H1 (cell line): ENCODE results near the gene MRPL16. TPM values are rescaled to one million over a fixed set of nuclear protein-coding genes. Genes with fewer than 3 reads are reported as not detected.

Experiments
- CTCF ChIA-PET: fragments of 300-600 bp; sonication (Branson Sonifier 250); formaldehyde crosslinking; loops from one replicate; lab custom pipeline; 2021; ENCODE audit not compliant: partially characterized antibody; lab: Charles Lee
- POLR2A ChIA-PET: fragments of 300-600 bp; sonication (Branson Sonifier 250); formaldehyde crosslinking; loops from one replicate; lab custom pipeline; 2021; ENCODE audit warnings: inconsistent platforms; ENCODE audit not compliant: partially characterized antibody; lab: Charles Lee
- DNase-seq, 2 experiments: peaks; one replicate each; pipeline versions ENCODE4 v3.0.0 to v3.0.0-alpha.2; 2010 to 2022; ENCODE audit warnings: low spot score in 2 of 2, low read depth in 1 of 2, mixed read lengths in 1 of 2
- FAIRE-seq: peaks from 2 replicates; lab custom pipeline; 2011; peaks lifted over from hg19 to GRCh38; lab: Jason Lieb, UNC
- H2AFZ ChIP-seq: 2 replicates; pipeline ENCODE4 v1.8.1; 2012; ENCODE audit warnings: low read length, inconsistent platforms
- H2AK5ac ChIP-seq: 2 replicates; pipeline ENCODE4 v1.6.1; 2013; ENCODE audit warnings: low read depth, low read length
- H2BK120ac ChIP-seq: replicated peaks from 2 replicates; pipeline ENCODE3; 2013; ENCODE audit warnings: low read depth, low read length, inconsistent platforms
- H2BK12ac ChIP-seq: 2 replicates; pipeline ENCODE4 v1.6.1; 2013; ENCODE audit warnings: low read depth, low read length
- H2BK15ac ChIP-seq: 2 replicates; pipeline ENCODE4 v1.6.1; 2013; ENCODE audit warnings: low read length
- H2BK20ac ChIP-seq: 2 replicates; pipeline ENCODE4 v1.6.1; 2013; ENCODE audit warnings: low read length
- H2BK5ac ChIP-seq: 2 replicates; pipeline ENCODE4 v1.6.1; 2013; ENCODE audit warnings: low read depth, low read length
- H3K14ac ChIP-seq: 2 replicates; pipeline ENCODE4 v1.6.1; 2013; ENCODE audit warnings: inconsistent platforms; ENCODE audit not compliant: insufficient read length
- H3K18ac ChIP-seq: 2 replicates; pipeline ENCODE4 v1.6.1; 2013; ENCODE audit warnings: low read length; ENCODE audit errors: extremely low read depth
- H3K23ac ChIP-seq: 2 replicates; pipeline ENCODE4 v1.6.1; 2013; ENCODE audit warnings: inconsistent platforms; ENCODE audit not compliant: insufficient read length
- H3K23me2 ChIP-seq: 2 replicates; pipeline ENCODE4 v1.6.1; 2013; ENCODE audit warnings: low read depth, low read length
- H3K27ac ChIP-seq: 2 replicates; pipeline ENCODE4 v1.6.1; 2011; ENCODE audit warnings: low read depth, low read length, inconsistent platforms
- H3K27me3 ChIP-seq, 4 experiments: replicated peaks in 1 of 4; 1 replicate in 1 of 4; 2 replicates in 3 of 4; pipeline versions ENCODE4 v1.6.1 to v1.8.1; 2011 to 2013; ENCODE audit warnings: low read length in 3 of 4, mild to moderate bottlenecking in 3 of 4, inconsistent platforms in 2 of 4, mixed read lengths in 2 of 4, moderate library complexity in 1 of 4; ENCODE audit not compliant: control insufficient read depth in 3 of 4, insufficient read depth in 3 of 4; ENCODE audit errors: extremely low read depth in 1 of 4
- H3K36me3 ChIP-seq, 4 experiments: 2 replicates each; pipeline versions ENCODE4 v1.6.1 to v1.8.1; 2011 to 2013; ENCODE audit warnings: mild to moderate bottlenecking in 4 of 4, low read length in 3 of 4, moderate library complexity in 2 of 4, control low read depth in 1 of 4, inconsistent platforms in 1 of 4; ENCODE audit not compliant: insufficient read depth in 4 of 4, control insufficient read depth in 2 of 4
- H3K4ac ChIP-seq: replicated peaks from 2 replicates; pipeline ENCODE3; 2013; ENCODE audit warnings: low read length, low read depth, mixed read lengths, inconsistent platforms; ENCODE audit not compliant: insufficient read length
- H3K4me1 ChIP-seq, 4 experiments: replicated peaks in 1 of 4; 1 replicate in 1 of 4; 2 replicates in 3 of 4; pipeline versions ENCODE4 v1.6.1 to v1.8.1; 2011 to 2013; ENCODE audit warnings: low read length in 3 of 4, inconsistent platforms in 2 of 4, mixed read lengths in 1 of 4; ENCODE audit not compliant: insufficient read depth in 4 of 4, control insufficient read depth in 3 of 4
- H3K4me2 ChIP-seq, 2 experiments: 2 replicates each; pipeline versions ENCODE4 v1.6.1 to v1.8.1; 2011 to 2013; ENCODE audit warnings: low read depth in 2 of 2, low read length in 2 of 2, control low read depth in 1 of 2, inconsistent platforms in 1 of 2, mild to moderate bottlenecking in 1 of 2; ENCODE audit not compliant: insufficient read depth in 1 of 2
- H3K4me3 ChIP-seq, 4 experiments: fragments of 200-600, 300-600 bp in 1 of 4; sonication (generic), shearing (Covaris generic), sonication (Bioruptor Twin) in 1 of 4; 2 replicates each; pipeline versions ENCODE4 v1.5.1 to v1.8.1; 2011 to 2016; ENCODE audit warnings: low read length in 4 of 4, low read depth in 3 of 4, control low read depth in 2 of 4, inconsistent platforms in 2 of 4, mild to moderate bottlenecking in 2 of 4, mixed read lengths in 1 of 4, moderate library complexity in 1 of 4; ENCODE audit not compliant: insufficient read depth in 2 of 4; ENCODE audit errors: extremely low read depth in 1 of 4
- H3K56ac ChIP-seq: replicated peaks from 2 replicates; pipeline ENCODE3; 2013; ENCODE audit warnings: low read depth, mild to moderate bottlenecking, mixed read lengths, low read length, inconsistent platforms; ENCODE audit not compliant: insufficient read length
- H3K79me1 ChIP-seq: 2 replicates; pipeline ENCODE4 v1.6.1; 2013; ENCODE audit warnings: low read depth, low read length, control low read depth
- H3K79me2 ChIP-seq, 2 experiments: 2 replicates each; pipeline versions ENCODE4 v1.6.1 to v1.8.1; 2012 to 2013; ENCODE audit warnings: low read length in 2 of 2, mild to moderate bottlenecking in 2 of 2, inconsistent platforms in 1 of 2; ENCODE audit not compliant: insufficient read depth in 2 of 2, control insufficient read depth in 1 of 2
- H3K9ac ChIP-seq, 4 experiments: replicated peaks in 1 of 4; 1 replicate in 1 of 4; 2 replicates in 3 of 4; pipeline versions ENCODE4 v1.6.1 to v1.8.1; 2011 to 2013; ENCODE audit warnings: low read depth in 3 of 4, low read length in 3 of 4, control low read depth in 2 of 4, mild to moderate bottlenecking in 2 of 4, moderate library complexity in 2 of 4, inconsistent platforms in 1 of 4; ENCODE audit errors: extremely low read depth in 1 of 4
- H3K9me3 ChIP-seq, 2 experiments: 2 replicates each; pipeline versions ENCODE4 v1.6.1 to v1.8.1; 2012 to 2013; ENCODE audit warnings: mild to moderate bottlenecking in 2 of 2, moderate library complexity in 2 of 2, control low read depth in 1 of 2, inconsistent platforms in 1 of 2, low read depth in 1 of 2, low read length in 1 of 2, mixed read lengths in 1 of 2; ENCODE audit not compliant: insufficient read depth in 2 of 2
- H4K20me1 ChIP-seq, 2 experiments: replicated peaks in 1 of 2; 2 replicates each; pipeline versions ENCODE3 to v1.8.1; 2011 to 2013; ENCODE audit warnings: inconsistent platforms in 2 of 2, low read length in 2 of 2, mild to moderate bottlenecking in 1 of 2; ENCODE audit not compliant: insufficient read depth in 2 of 2, control insufficient read depth in 1 of 2
- H4K5ac ChIP-seq: 2 replicates; pipeline ENCODE4 v1.6.1; 2013; ENCODE audit warnings: low read length, low read depth, mixed read lengths, inconsistent platforms; ENCODE audit not compliant: insufficient read length
- H4K8ac ChIP-seq: 2 replicates; pipeline ENCODE4 v1.8.0; 2013; ENCODE audit warnings: mild to moderate bottlenecking, moderate library complexity, low read length, inconsistent platforms; ENCODE audit not compliant: insufficient read depth; ENCODE audit errors: extremely low read depth
- H4K91ac ChIP-seq: replicated peaks from 2 replicates; pipeline ENCODE3; 2013; ENCODE audit warnings: low read length, mixed read lengths, inconsistent platforms; ENCODE audit not compliant: insufficient read length
- EZH2 ChIP-seq: fragments of 200-600 bp; sonication (generic); IDR thresholded peaks from 2 replicates; pipeline ENCODE4 v1.7.1; 2012; ENCODE audit warnings: low read depth, mild to moderate bottlenecking, moderate library complexity, low read length, inconsistent platforms; ENCODE audit not compliant: severe bottlenecking
- GTF2F1 ChIP-seq: IDR thresholded peaks from 2 replicates; pipeline ENCODE4 v1.6.1; 2012; ENCODE audit warnings: low read depth, low read length, improper control_type of control experiment, borderline replicate concordance
- NRF1 ChIP-seq: IDR thresholded peaks from 2 replicates; pipeline ENCODE4 v1.6.1; 2011; ENCODE audit warnings: mild to moderate bottlenecking, low read depth, low read length, improper control_type of control experiment
- SP2 ChIP-seq: IDR thresholded peaks from 2 replicates; pipeline ENCODE4 v1.6.1; 2012; ENCODE audit warnings: mild to moderate bottlenecking, low read length, inconsistent platforms
- SUZ12 ChIP-seq: fragments of 200-600 bp; sonication (generic); IDR thresholded peaks from 2 replicates; pipeline ENCODE4 v1.6.1; 2012; ENCODE audit warnings: mild to moderate bottlenecking, inconsistent platforms, low read length, moderate library complexity, mixed read lengths
- TBP ChIP-seq: IDR thresholded peaks from 2 replicates; pipeline ENCODE4 v1.6.1; 2011; ENCODE audit warnings: low read depth, low read length, improper control_type of control experiment
- YY1 ChIP-seq: IDR thresholded peaks from 2 replicates; pipeline ENCODE4 v1.6.1; 2011; ENCODE audit warnings: low read depth, mild to moderate bottlenecking, low read length
- WGBS, 2 experiments: shearing (Covaris generic) in 1 of 2; methylation state at CpG; one replicate each; pipeline versions ENCODE4 v1.1.6 to v1.1.7; 2013 to 2015; ENCODE audit warnings: low lambda C conversion rate in 2 of 2, mixed read lengths in 2 of 2, inconsistent platforms in 1 of 2, low coverage in 1 of 2, missing lambda C conversion rate in 1 of 2; ENCODE audit not compliant: insufficient replicate concordance in 2 of 2, insufficient coverage in 1 of 2, insufficient read length in 1 of 2; ENCODE audit errors: extremely low coverage in 1 of 2, missing lambda C conversion rate in 1 of 2; 5-methylcytosine and 5-hydroxymethylcytosine counted together
- polyA plus RNA-seq, 7 experiments: library from polyadenylated mRNA; depleted of rRNA in 3 of 7; stranded (reverse) in 5 of 7; unstranded in 2 of 7; fragments of >200 nt in 5 of 7; fragments of 200-250 nt in 2 of 7; gene quantifications; 1 replicate in 5 of 7; 2 replicates in 1 of 7; 4 replicates in 1 of 7; pipeline versions ENCODE4 v1.2.1 to v1.2.3, GENCODE V29; 2011 to 2013; ENCODE audit warnings: missing spikeins in 2 of 7, mixed read lengths in 2 of 7
- total RNA-seq: library from RNA; stranded (reverse); fragmentation: NEBNext Ultra II Directional; extraction: Animal tissue kit (Norgen Biotek cat#: 25700); gene quantifications from 2 replicates; pipeline ENCODE4 v1.2.1, GENCODE V29; 2021

MRPL16 gene
- total and polyA plus RNA-seq, 2 of the 8 experiments (the other 6 are each of a cell fraction or from before 2014, with no cell fraction given) = 69.2 to 79.8 TPM

DNA sequence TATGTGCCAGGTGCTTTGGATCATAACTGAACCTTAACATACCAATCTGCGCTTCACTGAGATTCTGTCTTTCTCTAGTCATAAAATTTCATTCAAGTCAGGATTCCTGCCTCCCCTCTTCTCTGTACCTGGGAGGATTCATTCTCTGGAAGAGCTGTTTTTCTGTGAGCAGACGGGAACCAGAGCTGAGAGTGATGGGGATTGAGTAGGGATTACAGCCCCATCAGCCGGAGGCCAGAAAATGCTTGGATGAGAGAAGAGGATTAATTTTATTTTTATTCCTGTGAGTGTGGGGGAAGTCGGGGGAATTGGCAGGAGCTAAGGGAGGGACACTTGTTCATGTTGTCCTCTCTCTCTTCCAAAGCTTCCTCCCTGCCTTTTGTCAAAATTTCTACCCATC, 50.7 kb downstream of the MRPL16 start:
- H3K9ac ChIP-seq = no peak overlapping the region
- no peak overlapping the region for H3K4me2 ChIP-seq
- no peak overlapping the region for H2BK15ac ChIP-seq
- H2BK12ac ChIP-seq = no peak overlapping the region
- H4K5ac ChIP-seq = no peak overlapping the region
- H3K4ac ChIP-seq = no peak overlapping the region
- ChIA-PET CTCF (no interaction called here), POLR2A (interaction anchor here (0.8 to 0.9 kb wide), 3 partner anchors 10 to 25 kb away, joined by 3 to 4 read pairs (median 3); no protein-coding TSS in a partner anchor)
- no peak overlapping the region for H3K18ac ChIP-seq
- no peak for DNase-seq
- H2AK5ac ChIP-seq = no peak overlapping the region
- H2BK120ac ChIP-seq = no peak overlapping the region
- H2AFZ ChIP-seq = no peak overlapping the region
- no peak overlapping the region for H3K56ac ChIP-seq
- H3K4me1 ChIP-seq = peaks cover 2 to 11% (median 7%) of the 10 kb centered on the region in 4 experiments; a peak in 6 of 7 replicates
- no peak overlapping the region for H3K27ac ChIP-seq
- peaks cover 1% of the 10 kb centered on the region; the same call in 1 of the 2 replicates for H3K23me2 ChIP-seq
- peaks cover 36 to 86% of the 10 kb centered on the region in 2 experiments for H3K79me2 ChIP-seq
- no peak overlapping the region for H2BK20ac ChIP-seq
- H3K14ac ChIP-seq = no peak overlapping the region
- no peak overlapping the region for H4K8ac ChIP-seq
- no peaks in the 10 kb centered on the region for H3K9me3 ChIP-seq
- no peaks in the 10 kb centered on the region for H3K36me3 ChIP-seq
- no peak overlapping the region for H3K4me3 ChIP-seq
- FAIRE-seq = no peak
- WGBS, 2 experiments = 81% methylated on average over 4 of the region's 4 CpGs; no CpG with 5 or more reads in 1 of the 2 experiments
- H4K91ac ChIP-seq = no peak overlapping the region
- no peak overlapping the region for H2BK5ac ChIP-seq
- no peak overlapping the region for H3K23ac ChIP-seq
- H4K20me1 ChIP-seq = peaks cover 10 to 26% of the 10 kb centered on the region in 2 experiments
- peaks cover 34% of the 10 kb centered on the region for H3K79me1 ChIP-seq
- no peaks in the 10 kb centered on the region for H3K27me3 ChIP-seq
- no peak for TF ChIP-seq TBP
- no peak for TF ChIP-seq NRF1
- no peak for TF ChIP-seq SUZ12
- no peak for TF ChIP-seq EZH2
- TF ChIP-seq SP2 = no peak
- TF ChIP-seq YY1 = no peak
- no peak for TF ChIP-seq GTF2F1
